ENCODE measurements around the gene DPP3. TPM values are rescaled to one million over a fixed set of nuclear protein-coding genes. Genes with fewer than 3 reads are reported as not detected.

DPP3 gene
- polyA plus RNA-seq, 2 of the 4 experiments (the other 2 are of a cell fraction), result 52.2 to 70.5 TPM

DNA sequence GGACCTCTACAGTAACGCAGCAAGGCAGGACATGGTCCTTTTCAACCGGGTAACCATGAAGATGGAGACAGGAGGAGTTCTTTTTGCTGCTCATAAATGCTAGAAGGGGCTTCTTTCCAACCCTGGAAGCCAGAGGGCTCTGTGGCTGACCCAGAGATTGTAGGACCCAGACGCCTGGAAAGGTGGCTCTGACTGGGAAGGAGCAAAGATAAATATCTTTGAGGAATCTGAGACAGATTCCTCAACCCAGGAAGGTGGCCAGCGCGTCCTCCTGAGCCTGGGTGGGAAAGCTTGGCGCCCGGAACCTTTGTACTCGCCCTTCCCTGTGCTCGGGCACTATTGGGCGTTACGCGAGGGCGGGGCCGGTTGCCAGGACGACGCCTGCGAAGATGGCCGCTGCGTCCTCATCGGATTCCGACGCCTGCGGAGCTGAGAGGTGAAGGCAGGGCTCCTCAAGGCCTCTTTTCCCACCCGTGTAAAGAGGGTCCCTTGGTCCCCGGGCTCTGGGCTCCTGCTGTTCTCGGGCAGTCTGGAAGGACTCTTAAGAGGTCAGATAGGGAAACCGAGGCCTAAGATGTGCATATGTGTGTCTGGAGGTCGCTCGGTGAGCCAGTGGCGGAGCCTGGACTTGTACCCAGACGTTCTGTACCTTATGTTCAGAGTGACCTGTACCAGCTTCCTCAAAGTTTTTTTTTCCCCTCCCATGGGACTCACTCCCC is 30.2 kb downstream of the DPP3 start, which contains the start of gene BBS1 (continued):
- TF ChIP-seq, protein P1, sequence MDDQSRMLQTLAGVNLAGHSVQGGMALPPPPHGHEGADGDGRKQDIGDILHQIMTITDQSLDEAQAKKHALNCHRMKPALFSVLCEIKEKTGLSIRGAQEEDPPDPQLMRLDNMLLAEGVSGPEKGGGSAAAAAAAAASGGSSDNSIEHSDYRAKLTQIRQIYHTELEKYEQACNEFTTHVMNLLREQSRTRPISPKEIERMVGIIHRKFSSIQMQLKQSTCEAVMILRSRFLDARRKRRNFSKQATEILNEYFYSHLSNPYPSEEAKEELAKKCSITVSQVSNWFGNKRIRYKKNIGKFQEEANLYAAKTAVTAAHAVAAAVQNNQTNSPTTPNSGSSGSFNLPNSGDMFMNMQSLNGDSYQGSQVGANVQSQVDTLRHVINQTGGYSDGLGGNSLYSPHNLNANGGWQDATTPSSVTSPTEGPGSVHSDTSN (IDR thresholded peaks at IDR 0.05), result peak; percentile 57
- TF ChIP-seq ZFP36 (IDR thresholded peaks at IDR 0.05; ENCODE audit: borderline replicate concordance, partially characterized antibody) (no peak), ZC3H11A (IDR thresholded peaks at IDR 0.05) (peak; percentile 20; the same call in 1 of the 2 replicates), POLR2A (IDR thresholded peaks at IDR 0.05; ENCODE audit: low read length) (peak; percentile 70), MAZ (IDR thresholded peaks at IDR 0.05; ENCODE audit: borderline replicate concordance, low read depth, low read length) (0 out of 2 replicates have a peak, but pooled peaks have one; percentile 34)

DNA sequence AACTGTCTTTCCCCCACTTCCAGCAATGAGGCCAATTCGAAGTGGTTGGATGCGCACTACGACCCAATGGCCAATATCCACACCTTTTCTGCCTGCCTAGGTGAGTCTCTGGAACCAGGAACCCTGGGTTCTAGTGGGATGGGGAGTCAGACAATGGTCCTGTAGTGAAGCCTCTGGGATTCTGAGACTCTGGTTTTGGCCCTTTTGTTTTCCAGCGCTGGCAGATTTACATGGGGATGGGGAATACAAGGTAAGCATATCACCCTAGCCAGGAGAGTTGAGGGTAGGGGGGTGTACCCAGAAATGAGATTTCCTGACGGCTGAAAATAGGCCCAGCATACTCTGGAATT is 30.7 kb downstream of the DPP3 start:
- ChIA-PET POLR2A (interaction anchor here (1.1 to 2.0 kb wide), 2 partner anchors 31 to 105 kb away, joined by 5 to 20 read pairs; partner anchors contain the start of genes DPP3 and RBM14), CTCF (interaction anchor here (1.0 to 1.7 kb wide), 2 partner anchors 21 to 82 kb away, joined by 3 to 4 read pairs; partner anchors contain the start of genes CCDC87 and CCS)
- peak overlapping the region; percentile 86 for H3K4me2 ChIP-seq
- H3K4me1 ChIP-seq, result peaks cover 9% of the 10 kb centered on the region; the same call in 2 of the 3 replicates
- DNase-seq (ENCODE audit: low read depth in 1 of 2, low spot score in 1 of 2) (peak in 1 of 2 experiments; percentile 21), FAIRE-seq (no peak), ATAC-seq (peak in 1 of 2 experiments; percentile 40; a peak in 3 of 6 replicates)
- H3K4me3 ChIP-seq, result peak overlapping the region; percentile 75
- no peak for TF ChIP-seq ZNF302 (CRISPR knock-in tag; IDR thresholded peaks at IDR 0.05)
- TF ChIP-seq CHD2 (IDR thresholded peaks at IDR 0.05; ENCODE audit: low read length, partially characterized antibody), result no peak
- no peak for TF ChIP-seq EHMT2 (IDR thresholded peaks at IDR 0.05; ENCODE audit: low read depth)
- TF ChIP-seq FOSL2 (IDR thresholded peaks at IDR 0.05), result no peak
- TF ChIP-seq FOSL2 (CRISPR knock-in tag; IDR thresholded peaks at IDR 0.05), result no peak
- no peak for TF ChIP-seq BHLHE40 (IDR thresholded peaks at IDR 0.05; ENCODE audit: low read depth, low read length)
- TF ChIP-seq, protein P2, sequence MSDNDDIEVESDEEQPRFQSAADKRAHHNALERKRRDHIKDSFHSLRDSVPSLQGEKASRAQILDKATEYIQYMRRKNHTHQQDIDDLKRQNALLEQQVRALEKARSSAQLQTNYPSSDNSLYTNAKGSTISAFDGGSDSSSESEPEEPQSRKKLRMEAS (IDR thresholded peaks at IDR 0.05), result no peak
- TF ChIP-seq CBX8 (IDR thresholded peaks at IDR 0.05), result no peak
- TF ChIP-seq RCOR1 (IDR thresholded peaks at IDR 0.05; ENCODE audit: low read depth, low read length), result no peak
- no peak for TF ChIP-seq NPAS2 (CRISPR knock-in tag; IDR thresholded peaks at IDR 0.05; ENCODE audit: borderline replicate concordance)
- TF ChIP-seq, protein P3, sequence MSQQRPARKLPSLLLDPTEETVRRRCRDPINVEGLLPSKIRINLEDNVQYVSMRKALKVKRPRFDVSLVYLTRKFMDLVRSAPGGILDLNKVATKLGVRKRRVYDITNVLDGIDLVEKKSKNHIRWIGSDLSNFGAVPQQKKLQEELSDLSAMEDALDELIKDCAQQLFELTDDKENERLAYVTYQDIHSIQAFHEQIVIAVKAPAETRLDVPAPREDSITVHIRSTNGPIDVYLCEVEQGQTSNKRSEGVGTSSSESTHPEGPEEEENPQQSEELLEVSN (IDR thresholded peaks at IDR 0.05; ENCODE audit: borderline replicate concordance, low read depth), result no peak
- no peak for TF ChIP-seq ZC3H11A (IDR thresholded peaks at IDR 0.05)
- TF ChIP-seq RFX5 (IDR thresholded peaks at IDR 0.05), result no peak
- TF ChIP-seq, protein P1 (IDR thresholded peaks at IDR 0.05), result no peak
- no peak for TF ChIP-seq FOXS1 (CRISPR knock-in tag; IDR thresholded peaks at IDR 0.05)
- TF ChIP-seq POLR2A (IDR thresholded peaks at IDR 0.05; ENCODE audit: low read length), result no peak
- TF ChIP-seq MAFK (IDR thresholded peaks at IDR 0.05; ENCODE audit: partially characterized antibody), result no peak
- TF ChIP-seq ZSCAN20 (CRISPR knock-in tag; IDR thresholded peaks at IDR 0.05), result no peak
- no peak for TF ChIP-seq POLR2AphosphoS2 (conservative IDR thresholded peaks at IDR 0.05; ENCODE audit: low read length)
- no peak for TF ChIP-seq CBX2 (IDR thresholded peaks at IDR 0.05; ENCODE audit: borderline replicate concordance, low read depth)
- no peak for TF ChIP-seq CHD4 (IDR thresholded peaks at IDR 0.05; ENCODE audit: borderline replicate concordance)
- WGBS (ENCODE audit: missing lambda C conversion rate), result 38% methylated on average over 5 of the region's 5 CpGs
- peak overlapping the region; percentile 77 to 84 for H3K27ac ChIP-seq
- H3K9me3 ChIP-seq, result no peaks in the 10 kb centered on the region

All from A549 (cell line).